HL-60/S4 treated with phorbol 12-myristate 13-acetate at 8.2 ng/mL for 4 days and 3 days (cell line): ENCODE results near the gene SMTN.
"Not testable (repeated sequence)": the region's sequence is repeated elsewhere in the genome, so short reads cannot be mapped to it uniquely, and the experiment has no call there.

ENCODE experiments used
- in situ Hi-C: fragments of 300-500 bp; cut with MboI; formaldehyde crosslinking; loops from 2 replicates; pipeline ENCODE4 v1.15.0; 2022; ENCODE audit warnings: low sequenced_read_pairs

The SMTN gene

GRCh38 chr22:31103111-31103510 is 22.0 kb downstream of the SMTN start:
- in situ Hi-C loops, result no loop called here

DNA sequence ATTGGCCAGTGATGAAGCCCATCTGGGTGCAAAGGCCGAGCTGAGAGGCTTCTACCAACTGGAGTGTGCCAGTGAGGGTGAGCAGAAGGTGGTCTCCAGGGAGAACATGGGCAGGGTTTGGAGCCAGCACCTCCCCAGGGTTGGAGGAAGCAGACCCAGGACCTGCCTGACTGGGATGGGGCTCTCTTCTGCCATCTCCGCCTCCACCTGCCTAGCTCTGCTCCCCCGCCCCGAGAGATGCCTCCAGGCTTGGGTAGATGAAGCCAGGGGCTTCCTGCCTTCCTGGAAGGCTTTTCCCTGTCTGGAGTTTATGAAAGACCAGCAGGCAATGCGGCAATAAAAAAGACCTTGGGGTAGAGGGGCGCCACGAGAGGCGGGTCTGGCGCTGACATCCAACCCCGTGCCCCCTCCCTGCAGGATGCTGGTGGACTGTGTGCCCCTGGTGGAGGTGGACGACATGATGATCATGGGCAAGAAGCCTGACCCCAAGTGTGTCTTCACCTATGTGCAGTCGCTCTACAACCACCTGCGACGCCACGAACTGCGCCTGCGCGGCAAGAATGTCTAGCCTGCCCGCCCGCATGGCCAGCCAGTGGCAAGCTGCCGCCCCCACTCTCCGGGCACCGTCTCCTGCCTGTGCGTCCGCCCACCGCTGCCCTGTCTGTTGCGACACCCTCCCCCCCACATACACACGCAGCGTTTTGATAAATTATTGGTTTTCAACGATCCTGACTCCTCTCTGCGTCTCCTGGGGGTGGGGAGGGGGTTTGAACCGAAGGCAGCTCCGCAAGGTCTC is 23.0 kb downstream of the SMTN start:
- in situ Hi-C loops, result no loop called here

DNA sequence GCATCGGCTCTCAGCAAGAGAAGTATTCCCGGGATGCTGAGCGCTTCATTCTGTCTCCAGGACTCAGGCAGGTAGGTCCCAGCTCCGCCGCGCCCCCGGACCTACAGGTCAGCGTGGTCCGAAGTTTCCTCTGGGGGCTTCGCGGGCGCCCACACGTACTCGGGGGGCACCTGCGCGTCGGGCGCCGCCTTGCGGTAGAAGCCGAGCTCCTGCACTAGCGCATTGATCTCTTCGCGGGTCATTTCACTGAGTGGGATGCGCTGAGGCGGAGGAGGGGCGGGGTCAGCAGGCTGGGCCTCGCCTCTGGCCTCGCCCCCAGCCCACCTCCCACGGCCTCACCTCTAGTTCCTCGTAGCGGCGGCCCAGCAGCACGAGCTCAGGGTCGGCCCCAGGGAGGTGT is 23.8 kb downstream of the SMTN start:
- in situ Hi-C loops, result no loop called here

- in situ Hi-C loops, result no loop called here
These were observed 24.3 kb downstream of the SMTN start for GRCh38 chr22:31105282-31105929.

GRCh38 chr22:31106001-31106571 is 25.0 kb downstream of the SMTN start:
- in situ Hi-C loops, result no loop called here

GRCh38 chr22:31106731-31107177 is 25.6 kb downstream of the SMTN start:
- in situ Hi-C loops, result no loop called here

GRCh38 chr22:31107178-31107893 is 26.2 kb downstream of the SMTN start, which contains the start of gene SELENOM:
Gene SELENOM (minus strand): TSS chr22:31107568. CDS start chr22:31107505, 63 bp downstream.
- in situ Hi-C loops, result no loop called here

GRCh38 chr22:31107894-31108218 is 26.7 kb downstream of the SMTN start:
- in situ Hi-C loops, result no loop called here

DNA sequence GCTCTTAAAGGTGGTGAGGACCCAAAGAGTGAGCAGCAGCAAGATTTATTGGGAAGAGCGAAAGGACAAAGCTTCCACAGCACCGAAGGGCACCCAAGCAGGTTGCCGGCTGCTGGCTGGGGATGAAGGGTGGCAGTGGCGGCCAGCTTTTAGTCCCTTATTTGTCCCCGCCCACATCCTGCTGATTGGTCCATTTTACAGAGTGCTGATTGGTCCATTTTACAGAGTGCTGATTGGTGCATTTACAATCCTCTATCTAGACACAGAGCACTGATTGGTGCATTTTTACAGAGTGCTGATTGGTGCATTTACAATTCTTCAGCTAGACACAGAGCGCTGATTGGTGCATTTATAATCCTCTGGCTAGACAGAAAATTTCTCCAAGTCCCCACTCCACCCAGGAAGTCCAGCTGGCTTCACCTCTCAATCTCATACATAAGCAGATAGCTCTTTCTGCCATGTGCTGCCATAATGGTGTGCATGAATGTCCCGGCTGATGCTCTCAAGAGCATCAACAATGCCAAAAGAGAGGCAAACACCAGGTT is 31.5 kb downstream of the SMTN start:
- in situ Hi-C loops, result not testable (repeated sequence)

GRCh38 chr22:31118046-31118820 is 37.1 kb downstream of the SMTN start:
- in situ Hi-C loops, result no loop called here

DNA sequence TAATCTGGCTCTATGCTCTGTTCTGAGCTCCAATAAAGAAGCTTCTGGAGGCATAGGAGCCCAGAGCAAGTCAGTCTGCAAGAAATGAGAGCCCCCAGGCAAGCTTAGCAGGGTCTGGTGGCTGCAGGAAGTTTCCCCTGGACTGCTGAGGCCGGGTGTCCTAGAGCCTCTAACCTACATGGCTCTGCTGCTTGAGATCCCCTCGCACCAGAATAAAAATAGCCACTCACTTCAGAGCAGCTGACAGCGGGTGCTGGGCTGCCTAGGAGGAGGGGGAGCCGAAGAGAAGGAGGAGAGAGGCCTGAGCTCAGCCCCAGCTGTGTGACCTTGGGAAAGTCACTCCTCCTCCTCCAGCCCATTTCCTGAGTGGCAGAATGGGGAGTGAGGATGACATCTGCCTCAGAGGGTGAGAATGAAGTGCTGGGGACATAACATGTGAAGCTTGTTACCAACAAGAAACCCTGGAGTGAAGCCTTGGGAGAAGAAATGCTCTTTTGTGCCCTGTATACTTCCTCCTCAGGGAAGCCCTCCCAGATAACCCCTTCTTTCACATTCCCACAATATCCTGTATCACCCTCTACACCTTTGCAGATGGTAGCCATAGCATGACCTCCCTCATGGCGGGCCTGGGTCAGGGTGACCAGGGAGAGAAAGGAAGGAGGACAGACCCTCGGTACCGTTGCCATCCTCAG is 38.1 kb downstream of the SMTN start:
- in situ Hi-C loops, result no loop called here

DNA sequence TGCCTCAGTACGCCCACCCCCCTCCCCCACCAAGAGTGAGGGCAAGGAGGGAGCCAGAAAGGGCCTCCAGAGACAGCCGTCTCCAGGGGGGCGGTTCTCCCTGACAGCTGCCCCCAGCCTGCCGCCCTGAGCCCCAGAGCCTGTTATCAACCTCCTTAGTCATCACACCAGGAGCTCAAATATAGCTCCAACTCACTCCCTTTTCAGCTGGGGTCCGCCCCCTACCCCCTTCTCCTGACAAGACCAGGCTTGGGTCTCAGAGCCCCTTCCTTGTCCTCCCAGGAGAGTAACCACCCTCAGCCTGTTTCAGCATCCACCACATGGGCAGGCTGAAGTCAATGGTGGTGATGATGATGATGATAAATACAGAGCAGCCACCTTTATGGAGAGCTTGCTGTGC is 39.1 kb downstream of the SMTN start:
- in situ Hi-C loops, result no loop called here

DNA sequence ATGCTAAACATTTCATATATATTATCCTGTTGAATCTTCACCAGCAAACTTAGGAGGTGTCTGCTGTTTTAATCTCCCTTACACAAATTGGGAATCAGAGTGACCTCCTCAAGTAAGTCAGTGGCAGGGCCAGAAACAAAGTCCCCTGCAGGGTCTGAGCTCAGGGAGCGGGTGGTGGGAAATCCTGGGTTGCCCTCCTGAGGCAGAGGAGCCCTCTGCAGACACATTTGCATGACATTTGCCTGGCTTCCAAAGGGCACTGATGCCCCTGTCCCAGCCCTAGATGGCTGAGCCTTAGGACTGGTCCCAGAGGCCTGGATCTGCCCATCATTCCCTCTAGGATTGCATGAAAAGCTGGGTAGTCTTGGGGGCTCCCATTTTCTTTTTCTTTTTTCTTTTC is 39.5 kb downstream of the SMTN start:
- in situ Hi-C loops, result no loop called here

- in situ Hi-C loops, result no loop called here
These were observed 40.3 kb downstream of the SMTN start for GRCh38 chr22:31121403-31121802.

DNA sequence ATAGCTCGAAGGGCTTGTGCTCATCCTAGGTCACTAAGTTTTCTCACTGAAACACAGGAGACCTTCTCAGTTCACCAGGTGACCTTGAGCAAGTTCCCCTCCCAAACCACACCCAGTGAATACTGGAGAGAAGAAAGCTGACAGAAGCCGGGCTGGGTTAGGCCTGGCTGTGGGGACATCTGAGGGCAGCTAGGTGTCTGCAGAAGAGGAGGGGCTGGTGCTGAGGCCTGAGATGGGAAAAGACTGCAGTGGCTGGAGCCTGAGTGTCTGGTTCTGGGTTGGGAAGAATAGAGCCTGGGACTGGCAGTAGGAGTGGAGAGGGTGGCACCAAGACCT is 41.0 kb downstream of the SMTN start:
- in situ Hi-C loops, result no loop called here

DNA sequence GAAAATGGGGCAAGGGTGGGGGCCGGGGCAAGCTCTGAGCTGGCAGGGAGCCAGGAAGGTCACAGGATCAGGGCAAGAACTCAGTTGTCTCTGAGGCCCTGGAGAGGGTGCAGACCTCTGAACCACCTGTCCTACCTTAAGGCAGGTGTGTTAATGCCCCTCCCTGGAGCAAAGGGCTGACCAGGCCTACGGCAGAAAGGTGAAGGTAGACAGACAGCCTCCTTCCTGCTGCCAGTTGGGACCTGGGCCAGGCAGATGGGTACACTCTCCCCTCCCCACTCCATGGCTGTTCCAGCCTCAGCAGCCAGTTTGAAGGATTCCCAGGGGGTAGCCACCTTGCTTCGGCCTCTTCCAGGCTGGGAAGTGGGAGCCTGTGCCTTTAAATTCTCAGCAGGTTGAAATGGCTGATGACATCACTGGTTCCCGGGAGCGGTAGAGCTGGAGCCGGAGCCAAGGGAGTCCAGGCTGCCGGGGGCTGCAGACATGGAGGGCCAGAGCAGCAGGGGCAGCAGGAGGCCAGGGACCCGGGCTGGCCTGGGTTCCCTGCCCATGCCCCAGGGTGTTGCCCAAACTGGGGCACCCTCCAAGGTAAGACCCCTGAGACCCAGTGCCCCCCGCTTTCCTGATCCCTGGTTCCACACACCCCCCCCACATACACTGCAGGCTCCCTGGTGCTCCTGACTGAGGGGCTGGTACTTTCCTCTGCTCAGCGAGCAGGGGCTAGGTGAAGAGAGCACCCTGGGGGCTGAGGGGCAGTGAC is 41.6 kb downstream of the SMTN start, which contains the start of gene INPP5J:
TSS of gene INPP5J (plus strand) at position 435 of the 760 bp plus-strand sequence. CDS start at position 484, 49 bp downstream.
- in situ Hi-C loops, result no loop called here

- in situ Hi-C loops, result no loop called here
These were observed 42.1 kb downstream of the SMTN start for GRCh38 chr22:31123292-31123602.

DNA sequence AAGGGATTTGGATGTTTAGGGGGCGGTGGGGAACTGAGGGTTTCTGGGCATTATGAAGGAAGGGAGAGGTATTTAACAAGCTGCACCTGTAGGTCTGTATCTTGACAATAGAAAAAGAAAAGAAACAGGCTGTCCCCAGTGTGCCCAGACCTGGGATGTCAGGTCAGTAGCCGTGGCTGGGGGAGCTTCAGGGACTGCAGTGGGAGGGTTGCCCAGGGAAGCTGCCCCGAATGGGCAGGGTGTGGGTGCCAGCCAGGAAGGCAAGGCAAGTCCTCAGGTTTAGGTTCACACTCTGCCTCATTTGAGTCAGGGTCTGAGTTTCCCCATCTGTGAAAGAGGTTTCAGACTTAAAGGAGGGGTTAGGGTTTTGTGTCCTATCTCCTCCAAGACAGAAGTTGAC is 43.2 kb downstream of the SMTN start:
- in situ Hi-C loops, result no loop called here

GRCh38 chr22:31124811-31125465 is 43.8 kb downstream of the SMTN start:
- in situ Hi-C loops, result no loop called here
